ENCODE results near the gene PDE7B. TPM values are rescaled to one million over a fixed set of nuclear protein-coding genes. Genes with fewer than 3 reads are reported as not detected.

PDE7B gene
- total and polyA plus RNA-seq, 5 experiments from 2014 or later: 0.12 to 0.49 (median 0.39) TPM

DNA sequence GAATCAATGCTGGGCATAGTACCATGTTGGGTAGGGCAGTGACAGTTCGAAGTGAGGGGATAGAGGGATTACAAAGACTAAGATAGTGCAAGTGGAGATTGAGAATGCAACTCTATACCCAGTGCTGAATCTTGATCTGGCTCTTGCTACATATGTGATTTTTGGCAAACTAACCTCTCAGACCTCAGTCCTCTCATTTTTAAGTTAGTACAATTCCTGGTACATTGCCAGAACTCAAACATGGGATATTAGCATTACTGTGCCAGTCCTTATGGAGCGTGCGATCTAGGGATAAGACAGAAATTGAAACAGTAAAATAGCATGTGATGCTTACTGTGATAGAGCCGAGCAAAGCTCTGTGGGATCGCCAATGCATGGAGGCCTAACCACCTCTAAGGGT lies 210.2 kb downstream of the PDE7B start:
- H3K9me3 Mint-ChIP-seq: no peaks in the 10 kb centered on the region
- H3K36me3 Mint-ChIP-seq: no peaks in the 10 kb centered on the region
- H3K4me3 Mint-ChIP-seq: no peak overlapping the region
- H3K27me3 Mint-ChIP-seq: peaks cover 0 to 11% (median 4%) of the 10 kb centered on the region in 5 donors
- POLR2A ChIA-PET: no interaction called here
- DNase-seq: no peak
- no peak for ATAC-seq
- H3K27ac Mint-ChIP-seq: no peak overlapping the region
- H3K4me1 Mint-ChIP-seq: no peaks in the 10 kb centered on the region

DNA sequence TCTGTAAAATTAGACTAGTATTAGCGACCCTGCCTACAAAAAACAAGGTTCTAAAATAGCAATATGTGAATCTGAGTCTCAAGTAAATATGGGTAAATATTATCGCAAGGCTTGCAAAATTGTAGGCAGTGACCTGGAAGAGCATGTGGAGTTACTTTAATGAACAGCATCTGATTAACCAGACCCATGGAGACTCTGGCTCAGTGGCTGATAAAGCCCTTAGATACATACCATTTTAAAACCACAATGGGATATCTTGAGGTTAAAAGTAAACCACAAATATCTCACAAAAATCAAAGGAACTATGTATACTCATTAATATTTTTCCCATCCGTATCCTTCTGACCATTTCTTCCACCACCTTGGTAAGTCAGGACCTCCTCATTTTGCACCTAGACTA lies 211.6 kb downstream of the PDE7B start:
- Mint-ChIP-seq H3K4me3 (no peak overlapping the region), H3K9me3 (no peaks in the 10 kb centered on the region), H3K36me3 (no peaks in the 10 kb centered on the region), H3K4me1 (no peaks in the 10 kb centered on the region), H3K27me3 (peaks cover 0 to 8% (median 3%) of the 10 kb centered on the region in 5 donors), H3K27ac (no peak overlapping the region)
- POLR2A ChIA-PET: no interaction called here
- no peak for ATAC-seq
- DNase-seq: no peak

DNA sequence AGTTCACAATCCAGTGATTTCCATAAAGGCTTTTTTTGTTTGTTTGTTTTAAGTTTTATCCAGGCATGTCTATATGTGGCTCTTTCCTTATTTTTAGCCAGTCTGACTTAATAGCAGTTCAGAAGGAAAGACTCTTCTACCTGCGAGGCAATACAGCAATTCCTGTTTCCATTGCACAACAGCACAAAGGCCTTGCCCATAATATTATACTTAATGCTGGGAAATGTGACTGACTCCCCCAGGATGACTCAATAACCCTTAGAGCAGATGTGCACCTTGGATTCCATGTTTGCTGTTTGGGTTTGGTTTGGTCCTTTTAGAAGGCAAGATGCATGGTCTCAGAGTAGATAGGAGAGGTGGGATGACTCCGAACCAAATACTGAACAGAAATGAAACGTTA lies 214.5 kb downstream of the PDE7B start:
- Mint-ChIP-seq H3K36me3 (no peaks in the 10 kb centered on the region), H3K9me3 (no peaks in the 10 kb centered on the region), H3K4me3 (no peak overlapping the region), H3K27me3 (peaks cover 0 to 4% (median 0%) of the 10 kb centered on the region in 5 donors), H3K4me1 (no peaks in the 10 kb centered on the region), H3K27ac (no peak overlapping the region)
- no peak for DNase-seq
- POLR2A ChIA-PET: no interaction called here
- no peak for ATAC-seq

DNA sequence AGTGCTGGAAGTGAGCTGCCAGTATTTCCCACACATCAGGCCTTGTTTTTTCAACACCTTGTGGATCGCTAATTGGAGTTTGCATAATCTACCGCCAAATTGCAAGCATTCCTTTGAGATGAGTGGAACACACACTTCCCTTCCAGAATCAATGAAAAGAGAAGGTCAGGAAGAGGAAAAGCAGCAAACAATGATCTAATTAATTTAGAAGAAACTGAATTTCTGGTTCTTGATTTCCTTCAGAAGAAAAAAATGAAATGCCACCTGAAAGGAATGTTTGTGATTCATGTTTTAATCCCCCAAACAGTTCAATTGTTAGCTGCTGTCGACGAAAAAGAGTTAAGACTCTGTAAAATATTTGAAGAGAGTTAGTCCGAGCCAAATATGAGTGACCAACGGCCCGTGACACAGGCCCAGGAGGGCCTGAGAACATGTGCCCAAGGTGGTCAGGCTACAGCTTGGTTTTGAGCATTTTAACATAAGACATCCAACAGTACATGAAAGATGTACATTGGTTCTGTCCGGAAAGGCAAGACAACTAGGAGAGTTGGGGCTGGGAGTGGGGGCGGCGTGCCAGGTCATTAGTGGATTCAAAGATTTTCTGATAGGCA lies 216.3 kb downstream of the PDE7B start:
- Mint-ChIP-seq H3K27me3 (peaks cover 0 to 4% (median 0%) of the 10 kb centered on the region in 5 donors), H3K36me3 (no peaks in the 10 kb centered on the region), H3K4me3 (no peak overlapping the region), H3K27ac (no peak overlapping the region), H3K9me3 (no peaks in the 10 kb centered on the region), H3K4me1 (no peaks in the 10 kb centered on the region)
- ATAC-seq (no peak), DNase-seq (no peak)
- POLR2A ChIA-PET: no interaction called here

DNA sequence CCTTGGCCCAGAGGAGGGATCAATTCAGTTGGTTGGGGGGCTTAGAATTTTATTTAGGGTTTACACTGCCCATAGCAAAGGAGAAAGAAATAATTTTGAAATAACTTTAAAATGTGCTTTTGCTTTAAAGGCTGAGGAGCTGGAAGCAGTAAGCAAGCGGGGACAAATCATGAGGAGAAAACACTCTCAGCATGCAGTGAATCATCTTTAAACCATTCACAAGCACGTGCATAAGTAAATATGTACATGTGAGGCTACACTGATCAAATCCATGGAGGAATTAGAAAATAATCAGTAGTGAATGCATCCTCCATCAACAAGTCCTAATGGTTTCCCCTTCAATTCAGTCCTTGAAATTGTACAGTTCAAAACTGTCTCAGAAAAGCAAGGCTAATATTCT lies 217.6 kb downstream of the PDE7B start:
- Mint-ChIP-seq H3K9me3 (no peaks in the 10 kb centered on the region), H3K36me3 (no peaks in the 10 kb centered on the region), H3K4me3 (no peak overlapping the region), H3K4me1 (no peaks in the 10 kb centered on the region), H3K27me3 (peaks cover 0 to 4% (median 0%) of the 10 kb centered on the region in 5 donors), H3K27ac (no peak overlapping the region)
- DNase-seq (no peak), ATAC-seq (no peak)
- POLR2A ChIA-PET: no interaction called here

DNA sequence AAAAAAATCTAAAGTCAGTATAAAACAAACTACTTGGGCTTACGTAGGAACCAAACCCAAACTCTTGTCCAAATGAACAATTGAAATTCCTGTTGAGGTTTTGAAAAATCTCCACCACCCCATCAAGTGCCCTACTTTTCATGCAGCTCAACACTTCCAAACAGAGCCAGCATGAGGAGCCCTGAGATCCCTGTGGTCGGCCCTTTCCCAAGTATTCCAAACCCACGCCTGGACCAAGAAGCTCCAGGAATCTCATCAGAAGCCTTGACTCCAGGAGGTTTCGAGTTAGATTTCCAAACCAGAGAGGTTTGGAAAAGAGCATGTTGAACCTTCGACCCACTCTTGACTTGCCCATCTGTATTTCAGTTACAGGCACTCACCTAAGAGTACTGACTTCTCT lies 219.3 kb downstream of the PDE7B start:
- Mint-ChIP-seq H3K4me3 (no peak overlapping the region), H3K9me3 (no peaks in the 10 kb centered on the region), H3K4me1 (no peaks in the 10 kb centered on the region), H3K27ac (no peak overlapping the region), H3K27me3 (peaks cover 0 to 4% (median 0%) of the 10 kb centered on the region in 5 donors), H3K36me3 (no peaks in the 10 kb centered on the region)
- POLR2A ChIA-PET: interaction anchor here (0.7 kb wide), 1 partner anchor 436 kb away, joined by 3 read pairs; no protein-coding TSS in a partner anchor
- ATAC-seq (no peak), DNase-seq (no peak)

DNA sequence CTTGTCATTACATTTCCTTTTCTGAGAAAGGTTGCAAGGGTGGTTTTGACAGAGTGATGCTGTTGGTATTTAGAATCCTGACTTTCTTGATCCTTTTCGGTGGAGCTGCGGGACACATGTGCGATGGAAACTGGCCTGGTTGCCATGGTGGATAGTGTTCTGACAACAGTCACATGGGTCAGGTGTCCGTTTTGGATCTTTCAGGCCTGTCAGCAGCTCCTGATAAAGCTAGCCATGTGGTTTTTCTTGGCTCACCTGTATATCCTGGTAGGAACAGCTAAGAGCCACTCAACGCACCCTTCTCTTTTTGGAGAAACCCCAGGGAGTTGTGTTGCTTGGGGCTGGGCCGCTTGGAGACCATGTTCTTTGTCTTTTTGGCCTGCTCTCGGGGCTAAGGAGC lies 221.2 kb downstream of the PDE7B start:
- no peak for ATAC-seq
- H3K27me3 Mint-ChIP-seq: peaks cover 0 to 5% (median 0%) of the 10 kb centered on the region in 5 donors
- POLR2A ChIA-PET: no interaction called here
- no peaks in the 10 kb centered on the region for H3K9me3 Mint-ChIP-seq
- no peak for DNase-seq
- no peak overlapping the region for H3K27ac Mint-ChIP-seq
- H3K4me1 Mint-ChIP-seq: no peaks in the 10 kb centered on the region
- no peak overlapping the region for H3K4me3 Mint-ChIP-seq
- H3K36me3 Mint-ChIP-seq: no peaks in the 10 kb centered on the region

DNA sequence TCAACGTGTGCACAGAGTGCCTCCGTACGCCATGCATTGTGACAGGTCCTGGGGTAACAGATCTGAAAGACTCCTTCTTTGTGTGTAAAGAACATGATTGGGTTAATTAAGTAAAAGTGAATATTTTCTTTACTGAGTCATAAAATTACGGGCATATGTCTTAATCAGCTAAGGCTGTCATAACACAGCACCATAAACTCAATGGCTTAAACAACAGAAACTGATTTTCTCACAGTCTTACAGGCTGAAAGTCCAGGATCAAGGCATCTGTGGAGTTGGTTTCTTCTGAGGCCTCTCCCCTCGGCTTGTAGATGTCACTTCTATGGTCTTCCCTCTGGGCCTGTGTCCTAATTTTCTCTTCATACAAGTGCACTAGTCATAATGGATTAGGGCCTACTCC lies 221.7 kb downstream of the PDE7B start:
- POLR2A ChIA-PET: no interaction called here
- Mint-ChIP-seq H3K4me3 (no peak overlapping the region), H3K27me3 (peaks cover 0 to 5% (median 0%) of the 10 kb centered on the region in 5 donors), H3K9me3 (no peaks in the 10 kb centered on the region), H3K27ac (no peak overlapping the region), H3K36me3 (no peaks in the 10 kb centered on the region), H3K4me1 (no peaks in the 10 kb centered on the region)
- no peak for DNase-seq
- no peak for ATAC-seq

DNA sequence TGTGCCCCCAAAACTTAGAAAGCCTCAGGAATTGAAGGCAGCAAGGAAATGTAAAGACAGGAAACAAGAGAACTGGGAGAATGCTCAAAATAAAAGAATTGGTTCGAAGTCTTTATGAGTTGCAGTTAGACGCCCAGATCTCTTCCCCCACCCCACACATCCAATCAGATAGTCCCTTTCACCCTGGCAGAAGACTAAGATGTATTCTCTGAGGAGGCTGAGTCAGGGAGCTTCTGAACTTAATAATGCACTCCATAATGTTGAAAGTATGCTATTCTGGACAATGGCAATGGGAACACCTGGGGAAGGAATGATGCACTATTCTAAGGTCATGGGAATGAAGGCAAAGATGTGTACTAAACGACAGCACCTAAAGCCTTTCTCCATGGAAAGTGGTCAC lies 225.0 kb downstream of the PDE7B start:
- Mint-ChIP-seq H3K27me3 (peaks cover 0 to 6% (median 0%) of the 10 kb centered on the region in 5 donors), H3K4me3 (no peak overlapping the region), H3K27ac (no peak overlapping the region), H3K4me1 (no peaks in the 10 kb centered on the region), H3K9me3 (no peaks in the 10 kb centered on the region), H3K36me3 (no peaks in the 10 kb centered on the region)
- POLR2A ChIA-PET: no interaction called here
- DNase-seq: no peak
- no peak for ATAC-seq

DNA sequence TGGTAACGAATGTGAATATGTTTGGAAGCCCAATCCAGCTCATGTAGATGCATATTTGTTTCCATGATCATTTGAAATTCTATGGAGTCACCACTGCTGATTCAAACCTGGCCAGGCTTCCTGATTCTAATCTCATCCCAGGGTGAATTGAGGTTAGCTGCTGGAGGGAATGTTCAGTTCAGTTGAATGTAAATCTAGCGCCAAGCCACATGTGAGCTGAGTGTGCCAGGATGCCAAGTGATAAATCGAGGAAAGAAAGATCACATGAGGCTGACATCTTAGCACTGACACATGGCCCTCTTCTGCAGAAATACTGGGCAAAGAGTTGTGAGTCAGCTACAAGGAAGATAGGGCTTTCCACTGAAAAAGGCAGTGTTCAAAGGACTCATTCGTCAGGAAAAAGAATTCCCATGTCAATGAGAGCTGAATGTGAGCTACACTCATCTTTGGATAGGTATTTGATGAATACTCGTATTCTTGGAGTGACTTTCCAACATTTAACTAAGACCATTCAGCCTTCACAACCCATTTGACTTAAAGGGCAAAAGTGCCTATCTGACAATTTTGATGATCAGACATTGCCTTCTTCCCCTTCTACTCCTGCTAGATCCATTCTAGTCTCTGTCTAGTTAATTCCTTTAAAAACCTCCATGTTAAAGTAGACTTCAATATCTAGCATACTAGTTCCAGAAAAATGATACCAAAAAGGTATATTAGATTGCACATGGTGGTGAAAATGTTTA lies 226.5 kb downstream of the PDE7B start:
- H3K4me1 Mint-ChIP-seq: no peaks in the 10 kb centered on the region
- peaks cover 0 to 6% (median 0%) of the 10 kb centered on the region in 5 donors for H3K27me3 Mint-ChIP-seq
- no peak overlapping the region for H3K4me3 Mint-ChIP-seq
- POLR2A ChIA-PET: no interaction called here
- no peak for DNase-seq
- no peaks in the 10 kb centered on the region for H3K9me3 Mint-ChIP-seq
- H3K27ac Mint-ChIP-seq: no peak overlapping the region
- ATAC-seq: no peak
- H3K36me3 Mint-ChIP-seq: no peaks in the 10 kb centered on the region

DNA sequence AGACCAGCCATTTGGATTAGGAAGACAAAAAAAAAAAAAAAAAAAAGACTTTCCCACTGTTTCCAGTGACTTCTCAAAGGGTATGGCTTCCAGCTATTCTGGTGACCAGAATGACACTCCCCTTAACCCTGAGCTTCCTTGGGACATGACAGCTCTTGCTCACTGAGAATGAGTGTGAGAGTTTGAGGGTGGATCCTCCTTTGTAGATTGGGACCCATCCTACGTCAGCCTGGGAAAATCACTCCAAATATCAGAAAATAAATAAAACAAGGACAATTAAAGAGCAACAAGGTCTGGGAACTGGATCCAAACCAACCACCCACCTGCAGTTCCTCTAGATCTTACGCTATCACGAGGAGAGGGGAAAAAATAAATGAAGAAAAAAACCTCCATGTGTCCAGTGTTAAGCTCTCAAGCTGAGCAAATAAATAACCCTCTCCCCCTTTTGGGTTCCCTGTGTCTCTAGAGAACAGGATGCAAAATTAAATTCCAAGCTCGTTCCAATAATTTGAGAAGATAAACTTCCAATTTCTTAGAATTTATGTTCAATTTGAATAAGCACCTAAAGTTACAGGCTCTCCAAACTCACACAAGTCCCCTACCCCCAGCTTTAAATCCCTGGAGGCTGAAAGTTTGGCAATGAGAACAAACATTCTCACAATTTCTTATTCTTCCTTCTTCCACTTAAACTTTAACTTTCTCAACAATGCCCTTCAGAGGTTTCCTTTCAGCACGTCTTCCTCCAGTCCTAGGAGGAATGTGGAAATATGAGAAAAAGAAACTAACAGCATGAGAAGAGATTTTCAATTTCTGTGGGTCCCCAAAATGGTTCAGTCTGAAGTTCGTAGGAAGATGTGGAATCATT lies 228.4 kb downstream of the PDE7B start:
- H3K4me1 Mint-ChIP-seq: no peaks in the 10 kb centered on the region
- ATAC-seq: no peak
- no peaks in the 10 kb centered on the region for H3K9me3 Mint-ChIP-seq
- no peak for DNase-seq
- H3K4me3 Mint-ChIP-seq: no peak overlapping the region
- POLR2A ChIA-PET: no interaction called here
- H3K27me3 Mint-ChIP-seq: peaks cover 0 to 4% (median 2%) of the 10 kb centered on the region in 5 donors
- H3K36me3 Mint-ChIP-seq: no peaks in the 10 kb centered on the region
- no peak overlapping the region for H3K27ac Mint-ChIP-seq

DNA sequence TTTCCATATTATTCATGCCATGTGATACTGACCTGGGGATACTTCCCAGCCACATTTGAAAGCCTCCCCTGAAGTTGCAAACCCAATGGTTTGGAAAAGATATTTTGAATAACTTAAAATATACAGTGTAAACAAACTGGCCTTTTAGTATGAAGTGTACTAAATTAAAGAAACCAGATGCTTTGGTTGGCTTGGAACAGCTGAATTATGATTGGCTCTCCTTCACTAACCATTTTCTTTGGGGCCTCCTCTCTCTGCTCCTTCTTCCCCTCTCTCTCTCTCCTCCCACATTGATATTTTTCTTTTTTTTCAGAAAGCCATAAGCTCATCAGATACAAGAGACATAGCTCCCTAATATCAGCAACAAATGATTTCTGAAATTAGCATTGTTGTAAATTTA lies 232.0 kb downstream of the PDE7B start:
- no peak for DNase-seq
- H3K4me1 Mint-ChIP-seq: no peaks in the 10 kb centered on the region
- POLR2A ChIA-PET: no interaction called here
- no peak overlapping the region for H3K4me3 Mint-ChIP-seq
- no peak overlapping the region for H3K27ac Mint-ChIP-seq
- H3K36me3 Mint-ChIP-seq: no peaks in the 10 kb centered on the region
- no peak for ATAC-seq
- H3K9me3 Mint-ChIP-seq: no peaks in the 10 kb centered on the region
- H3K27me3 Mint-ChIP-seq: peaks cover 0 to 2% (median 0%) of the 10 kb centered on the region in 5 donors

DNA sequence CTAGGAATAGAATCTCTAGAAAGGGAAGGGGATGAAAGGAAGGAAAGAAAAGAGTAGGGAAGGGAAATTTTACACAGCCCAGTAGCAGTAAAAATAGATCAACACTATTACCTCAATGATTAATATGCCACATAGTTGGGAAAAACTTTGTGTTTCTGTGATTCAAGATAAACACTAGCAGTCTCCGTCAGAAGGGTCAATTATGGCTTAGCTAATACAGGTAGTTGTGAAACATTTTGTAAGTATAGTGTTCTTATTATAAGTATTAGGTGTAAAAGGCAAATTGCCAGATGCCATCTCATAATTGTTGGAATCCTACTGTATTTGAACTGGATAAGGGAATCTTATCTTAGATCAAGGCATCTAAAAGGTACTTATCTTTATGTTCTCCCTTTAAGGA lies 232.9 kb downstream of the PDE7B start:
- no peaks in the 10 kb centered on the region for H3K9me3 Mint-ChIP-seq
- H3K27ac Mint-ChIP-seq: no peak overlapping the region
- POLR2A ChIA-PET: no interaction called here
- no peak for DNase-seq
- no peaks in the 10 kb centered on the region for H3K4me1 Mint-ChIP-seq
- peaks cover 0 to 2% (median 0%) of the 10 kb centered on the region in 5 donors for H3K27me3 Mint-ChIP-seq
- H3K36me3 Mint-ChIP-seq: no peaks in the 10 kb centered on the region
- no peak overlapping the region for H3K4me3 Mint-ChIP-seq
- ATAC-seq: no peak

Data from naive thymus-derived CD8-positive, alpha-beta T cell (primary cell).